HTERT RPE-1 (cell line): ENCODE measurements around the gene SLC4A7.
"Not testable (repeated sequence)": the region's sequence is repeated elsewhere in the genome, so short reads cannot be mapped to it uniquely, and the experiment has no call there.

ENCODE experiments used
- in situ Hi-C: fragments of 300-500 bp; cut with MboI; formaldehyde crosslinking; loops from 4 replicates; pipeline ENCODE4 v1.14.3; 2020; ENCODE audit warnings: low sequenced_read_pairs

SLC4A7 gene

GRCh38 chr3:27488821-27489220, 4.6 kb upstream of the SLC4A7 start:
- in situ Hi-C loops = no loop called here

GRCh38 chr3:27487383-27487782, 3.2 kb upstream of the SLC4A7 start:
- in situ Hi-C loops = no loop called here

GRCh38 chr3:27486336-27486735, 2.2 kb upstream of the SLC4A7 start:
- in situ Hi-C loops = no loop called here

GRCh38 chr3:27485866-27486265, 1.7 kb upstream of the SLC4A7 start:
- in situ Hi-C loops = no loop called here

- in situ Hi-C loops = no loop called here
Measured at GRCh38 chr3:27483117-27484014, 818 bp downstream of the SLC4A7 start.

GRCh38 chr3:27479806-27480543, 4.2 kb downstream of the SLC4A7 start:
- in situ Hi-C loops = no loop called here

GRCh38 chr3:27471923-27472550, 12.1 kb downstream of the SLC4A7 start:
- in situ Hi-C loops = no loop called here

GRCh38 chr3:27468283-27468886, 15.8 kb downstream of the SLC4A7 start:
- in situ Hi-C loops = no loop called here

- in situ Hi-C loops = no loop called here
Measured at GRCh38 chr3:27467545-27467944, 16.6 kb downstream of the SLC4A7 start.

GRCh38 chr3:27464646-27465045, 19.5 kb downstream of the SLC4A7 start:
- in situ Hi-C loops = no loop called here

GRCh38 chr3:27462228-27462627, 22.0 kb downstream of the SLC4A7 start:
- in situ Hi-C loops = no loop called here

GRCh38 chr3:27458929-27459328, 25.3 kb downstream of the SLC4A7 start:
- in situ Hi-C loops = no loop called here

GRCh38 chr3:27456554-27456953, 27.6 kb downstream of the SLC4A7 start:
- in situ Hi-C loops = no loop called here

- in situ Hi-C loops = no loop called here
Measured at GRCh38 chr3:27454914-27455313, 29.3 kb downstream of the SLC4A7 start.

GRCh38 chr3:27454461-27454860, 29.7 kb downstream of the SLC4A7 start:
- in situ Hi-C loops = no loop called here

GRCh38 chr3:27452368-27453090, 31.7 kb downstream of the SLC4A7 start:
- in situ Hi-C loops = no loop called here

- in situ Hi-C loops = no loop called here
Measured at GRCh38 chr3:27451842-27452241, 32.3 kb downstream of the SLC4A7 start.

- in situ Hi-C loops = no loop called here
Measured at GRCh38 chr3:27451251-27451650, 32.9 kb downstream of the SLC4A7 start.

- in situ Hi-C loops = no loop called here
Measured at GRCh38 chr3:27449530-27450150, 34.5 kb downstream of the SLC4A7 start.

- in situ Hi-C loops = not testable (repeated sequence)
Measured at GRCh38 chr3:27442995-27443394, 41.2 kb downstream of the SLC4A7 start.
